HG03354 (cell line): ENCODE results near the gene UBE2F.

Experiments used
- ATAC-seq: cut with Tn5 transposase; IDR thresholded peaks from one replicate; pipeline ENCODE4 v1.9.1; 2021; ENCODE audit warnings: mild to moderate bottlenecking; ENCODE audit not compliant: unreplicated experiment, poor library complexity, severe bottlenecking

The UBE2F gene

GRCh38 chr2:237966565-237967462 is at the start of gene UBE2F:
Gene UBE2F, plus strand, starts transcription at chr2:237967014. Its CDS starts 6,094 bp downstream, at chr2:237973108.
- ATAC-seq: peak; percentile 94

- no peak for ATAC-seq
These were observed 49.0 kb upstream of the UBE2F start for GRCh38 chr2:237917696-237918374.

GRCh38 chr2:237919593-237919992 is 47.2 kb upstream of the UBE2F start:
- ATAC-seq: no peak

GRCh38 chr2:237920673-237921072 is 46.1 kb upstream of the UBE2F start:
- ATAC-seq: no peak

- ATAC-seq: no peak
These were observed 44.8 kb upstream of the UBE2F start for GRCh38 chr2:237921967-237922492.

GRCh38 chr2:237922641-237923361 is 44.0 kb upstream of the UBE2F start:
- no peak for ATAC-seq

- peak; percentile 95 for ATAC-seq
These were observed 43.2 kb upstream of the UBE2F start for GRCh38 chr2:237923481-237924163.

- no peak for ATAC-seq
These were observed 42.7 kb upstream of the UBE2F start for GRCh38 chr2:237924164-237924534.

- no peak for ATAC-seq
These were observed 39.7 kb upstream of the UBE2F start for GRCh38 chr2:237927135-237927534.

GRCh38 chr2:237927986-237928385 is 38.8 kb upstream of the UBE2F start:
- no peak for ATAC-seq

GRCh38 chr2:237929979-237930378 is 36.8 kb upstream of the UBE2F start:
- no peak for ATAC-seq

- ATAC-seq: no peak
These were observed 35.6 kb upstream of the UBE2F start for GRCh38 chr2:237931205-237931721.

GRCh38 chr2:237932731-237933131 is 34.1 kb upstream of the UBE2F start:
- no peak for ATAC-seq

GRCh38 chr2:237934186-237934585 is 32.6 kb upstream of the UBE2F start:
- no peak for ATAC-seq

- no peak for ATAC-seq
These were observed 30.9 kb upstream of the UBE2F start for GRCh38 chr2:237935740-237936452.

- ATAC-seq: no peak
These were observed 27.6 kb upstream of the UBE2F start for GRCh38 chr2:237939251-237939650.

- no peak for ATAC-seq
These were observed 26.0 kb upstream of the UBE2F start for GRCh38 chr2:237940828-237941227.

- no peak for ATAC-seq
These were observed 25.6 kb upstream of the UBE2F start for GRCh38 chr2:237941239-237941638.

- ATAC-seq: no peak
These were observed 24.3 kb upstream of the UBE2F start for GRCh38 chr2:237942513-237942899.
